HFFc6 (cell line): Measurements from ENCODE around the gene PARD3B. TPM values are rescaled to one million over a fixed set of nuclear protein-coding genes. Genes with fewer than 3 reads are reported as not detected.

Source experiments
- DNase-seq: peaks from one replicate; pipeline ENCODE4 v3.0.0-alpha.2; 2018
- H3K27ac Mint-ChIP-seq: 2 replicates; pipeline ENCODE4 v1.8.0; 2020; ENCODE audit warnings: mild to moderate bottlenecking, mixed read lengths
- H3K27me3 Mint-ChIP-seq: 2 replicates; pipeline ENCODE4 v1.8.0; 2021; ENCODE audit warnings: mild to moderate bottlenecking, moderate library complexity, mixed read lengths; ENCODE audit not compliant: insufficient read depth
- H3K36me3 Mint-ChIP-seq: 2 replicates; pipeline ENCODE4 v1.8.0; 2021; ENCODE audit warnings: low read depth, mixed read lengths
- H3K4me1 Mint-ChIP-seq: 2 replicates; pipeline ENCODE4 v1.8.0; 2020; ENCODE audit warnings: low read depth, mixed read lengths
- H3K4me3 Mint-ChIP-seq: 2 replicates; pipeline ENCODE4 v1.8.0; 2020; ENCODE audit warnings: mild to moderate bottlenecking, moderate library complexity, mixed read lengths
- H3K9me3 Mint-ChIP-seq: 2 replicates; pipeline ENCODE4 v1.8.0; 2020; ENCODE audit warnings: mild to moderate bottlenecking, mixed read lengths
- CTCF ChIP-seq: fragments of 200-600 bp; sonication (generic); IDR thresholded peaks from 2 replicates; pipeline ENCODE4 v1.5.0; 2021; ENCODE audit warnings: antibody characterized with exemption, mild to moderate bottlenecking
- total RNA-seq, 6 experiments: library from RNA; stranded (reverse); fragmentation: NEBNext Ultra II Directional; extraction: Animal tissue kit (Norgen Biotek cat#: 25700); gene quantifications; 2 replicates in 1 of 6; 3 replicates in 5 of 6; pipeline ENCODE4 v1.2.3, GENCODE V29; 2021

Gene PARD3B
- total RNA-seq, 6 experiments from 2014 or later: 14.0 to 22.4 (median 15.3) TPM

- H3K27me3 Mint-ChIP-seq: no peaks in the 10 kb centered on the region
- H3K4me1 Mint-ChIP-seq: no peaks in the 10 kb centered on the region
- peaks cover 5% of the 10 kb centered on the region; the same call in 1 of the 2 replicates for H3K9me3 Mint-ChIP-seq
- no peak overlapping the region for H3K4me3 Mint-ChIP-seq
- H3K27ac Mint-ChIP-seq: no peak overlapping the region
- no peak for TF ChIP-seq CTCF
- H3K36me3 Mint-ChIP-seq: peaks cover 22% of the 10 kb centered on the region
- DNase-seq: no peak
Measured at GRCh38 chr2:205002390-205002789, 457.1 kb downstream of the PARD3B start.

GRCh38 chr2:205003288-205003687, 458.0 kb downstream of the PARD3B start:
- no peak overlapping the region for H3K27ac Mint-ChIP-seq
- H3K27me3 Mint-ChIP-seq: no peaks in the 10 kb centered on the region
- DNase-seq: no peak
- H3K4me3 Mint-ChIP-seq: no peak overlapping the region
- H3K4me1 Mint-ChIP-seq: no peaks in the 10 kb centered on the region
- H3K36me3 Mint-ChIP-seq: peaks cover 22% of the 10 kb centered on the region
- H3K9me3 Mint-ChIP-seq: peaks cover 8% of the 10 kb centered on the region; the same call in 1 of the 2 replicates
- no peak for TF ChIP-seq CTCF

GRCh38 chr2:205010196-205010595, 464.9 kb downstream of the PARD3B start:
- Mint-ChIP-seq H3K4me1 (no peaks in the 10 kb centered on the region), H3K27ac (no peak overlapping the region), H3K27me3 (peaks cover 3% of the 10 kb centered on the region; the same call in 1 of the 2 replicates), H3K4me3 (no peak overlapping the region), H3K36me3 (peaks cover 17% of the 10 kb centered on the region), H3K9me3 (peaks cover 8% of the 10 kb centered on the region; the same call in 1 of the 2 replicates)
- no peak for DNase-seq
- TF ChIP-seq CTCF: no peak

- Mint-ChIP-seq H3K4me1 (no peaks in the 10 kb centered on the region), H3K9me3 (peaks cover 8% of the 10 kb centered on the region; the same call in 1 of the 2 replicates), H3K27me3 (peaks cover 3% of the 10 kb centered on the region; the same call in 1 of the 2 replicates), H3K36me3 (peaks cover 13% of the 10 kb centered on the region), H3K4me3 (no peak overlapping the region), H3K27ac (no peak overlapping the region)
- DNase-seq: no peak
- no peak for TF ChIP-seq CTCF
Measured at GRCh38 chr2:205011031-205011430, 465.8 kb downstream of the PARD3B start.

- Mint-ChIP-seq H3K27me3 (peaks cover 8% of the 10 kb centered on the region; the same call in 1 of the 2 replicates), H3K9me3 (no peaks in the 10 kb centered on the region), H3K4me3 (no peak overlapping the region), H3K36me3 (no peaks in the 10 kb centered on the region), H3K27ac (no peak overlapping the region), H3K4me1 (peaks cover 6% of the 10 kb centered on the region; the same call in 1 of the 2 replicates)
- DNase-seq: no peak
- TF ChIP-seq CTCF: no peak
Measured at GRCh38 chr2:205012961-205013360, 467.7 kb downstream of the PARD3B start.
